SKM-1 treated with dmso at 0.1 percent for 144 hours (cell line): Measurements from ENCODE around the gene BRI3.

ENCODE experiments used
- DNase-seq: peaks from one replicate; lab custom pipeline; 2025; ENCODE audit not compliant: unreplicated experiment; lab: John Stamatoyannopoulos, UW

The BRI3 gene

DNA sequence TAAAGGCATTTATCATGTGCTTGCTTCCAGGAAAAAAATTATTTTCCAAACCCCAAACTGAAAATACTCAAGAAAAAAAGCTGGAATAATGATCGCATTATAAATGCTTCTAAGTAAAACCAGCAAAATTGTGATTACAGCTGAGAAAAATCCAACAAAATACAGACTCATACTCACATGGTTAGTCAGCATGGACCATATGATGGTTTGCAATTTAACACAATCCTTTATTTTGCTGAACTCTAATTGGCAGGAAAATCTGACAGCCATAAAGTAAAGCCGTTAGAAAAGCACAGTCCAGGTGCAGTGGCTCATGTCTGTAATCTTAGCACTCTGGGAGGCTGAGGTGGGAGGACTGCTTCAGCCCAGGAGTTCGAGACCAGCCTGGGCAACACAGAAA is 59.6 kb downstream of the BRI3 start:
- DNase-seq: no peak
